Activated CD4-positive, CD25-positive, alpha-beta regulatory T cell treated with anti-CD3 and anti-CD28 coated beads, Interleukin-2, amount 50 U/mL, for 72 hours (primary cell): Measurements from ENCODE around the gene TBC1D8.

Experiments used
- DNase-seq: peaks from one replicate; pipeline ENCODE4 v3.0.0; 2021

Gene TBC1D8

DNA sequence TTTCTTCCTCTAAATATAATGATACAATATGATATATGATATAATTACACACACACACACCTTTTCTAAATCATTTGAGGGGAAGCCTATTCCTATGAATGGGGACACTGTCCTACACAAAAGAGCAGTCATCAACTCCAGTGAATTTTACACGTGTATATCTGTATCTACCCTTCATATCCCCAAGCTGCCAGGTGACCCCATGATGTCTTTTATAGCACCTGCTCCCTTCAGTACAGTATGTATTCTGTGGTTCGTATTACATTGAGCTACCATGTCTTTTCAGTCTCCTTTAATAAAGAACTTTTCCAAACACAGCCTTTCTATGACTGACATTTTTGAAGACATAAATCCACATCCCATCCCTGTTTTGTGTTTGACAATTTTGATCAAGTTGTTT, 19.0 kb downstream of the TBC1D8 start:
- no peak for DNase-seq

DNA sequence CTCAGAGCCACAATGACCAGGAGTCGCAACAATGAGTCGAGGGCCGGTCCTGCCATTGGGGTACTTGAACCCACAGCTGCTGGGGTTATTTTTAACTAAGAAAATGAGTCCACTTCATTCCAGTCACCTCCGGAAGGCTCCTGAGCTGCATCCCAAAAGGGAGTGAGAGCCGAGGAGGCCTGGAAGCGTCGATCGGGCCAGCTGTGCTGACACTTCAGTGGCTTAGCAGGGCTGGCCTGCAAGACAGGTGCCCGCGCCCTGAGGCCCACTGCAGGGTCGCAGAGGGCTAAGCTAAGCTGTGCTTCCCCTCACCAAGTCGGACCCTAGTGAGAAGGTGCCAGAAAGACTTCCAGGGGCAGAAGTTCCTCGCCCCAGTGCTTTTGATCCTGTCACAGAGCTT, 21.1 kb downstream of the TBC1D8 start:
- DNase-seq, result no peak

DNA sequence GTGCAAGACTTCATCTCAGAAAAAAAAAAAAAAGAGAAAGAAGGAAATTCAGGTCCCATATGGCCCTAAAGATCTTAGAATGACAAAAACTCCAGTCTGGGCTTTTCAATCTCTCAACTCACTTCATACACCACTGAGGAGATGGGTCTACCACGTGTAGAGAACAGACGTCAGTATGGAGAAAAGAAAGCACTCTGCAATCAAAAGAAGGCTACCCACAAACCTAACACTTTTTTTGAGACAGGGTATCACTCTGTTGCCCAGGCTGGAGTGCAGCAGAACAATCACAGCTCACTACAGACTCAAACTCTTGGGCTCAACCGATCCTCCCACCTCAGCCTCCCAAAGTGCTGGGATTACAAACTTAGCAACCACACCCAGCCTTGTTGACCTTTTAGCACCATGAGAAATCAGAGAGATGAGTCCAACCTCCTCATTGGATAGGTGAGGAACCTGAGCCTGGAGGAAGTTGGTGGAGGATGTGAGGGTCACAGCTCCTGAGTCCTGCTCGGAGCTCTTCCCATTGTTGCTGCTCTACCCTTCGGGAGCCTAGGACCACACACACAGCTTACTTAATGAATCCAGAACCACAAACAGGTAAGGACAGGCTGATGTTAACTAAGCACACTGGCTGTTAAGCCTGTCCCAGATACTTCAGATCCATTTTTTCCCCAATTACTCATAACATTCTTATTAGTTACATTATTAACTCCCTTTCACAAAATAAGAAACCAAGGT, 23.7 kb downstream of the TBC1D8 start:
- DNase-seq, result no peak

DNA sequence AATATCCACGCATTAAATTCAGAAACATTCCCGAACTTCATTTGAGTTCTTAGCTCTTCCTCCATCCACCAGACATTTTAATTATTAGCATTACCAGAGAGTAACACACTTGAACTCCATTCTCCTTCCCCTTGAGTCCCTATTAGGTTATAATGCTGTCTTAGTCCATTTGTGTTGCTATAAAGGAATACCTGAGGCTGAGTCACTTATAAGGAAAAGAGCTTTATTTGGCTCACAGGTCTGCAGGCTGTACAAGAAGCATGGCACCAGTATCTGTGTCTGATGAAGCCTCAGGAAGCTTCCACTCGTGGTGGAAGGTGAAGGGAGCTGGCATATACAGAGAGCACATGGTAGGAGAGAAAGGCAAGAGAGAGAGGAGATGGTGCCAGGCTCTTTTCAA, 25.4 kb downstream of the TBC1D8 start:
- DNase-seq, result no peak

DNA sequence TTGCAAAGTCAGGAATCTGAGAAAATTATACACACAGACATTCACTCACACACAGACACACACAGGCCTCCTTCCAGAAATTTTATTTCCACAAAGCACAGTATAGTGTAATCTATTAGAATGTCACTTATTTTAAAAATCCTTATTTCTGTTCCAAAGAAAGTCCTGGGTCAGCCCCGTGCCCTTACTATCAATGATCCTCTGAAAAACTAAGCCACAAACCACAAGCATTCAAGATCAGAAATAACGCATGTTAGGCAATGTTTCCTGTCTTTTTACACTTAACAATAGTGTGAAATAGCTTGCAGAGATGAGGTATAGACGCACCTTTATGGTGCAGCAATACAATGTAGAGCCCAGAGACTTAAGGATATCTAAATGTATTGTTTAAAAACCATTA, 25.8 kb downstream of the TBC1D8 start:
- no peak for DNase-seq

DNA sequence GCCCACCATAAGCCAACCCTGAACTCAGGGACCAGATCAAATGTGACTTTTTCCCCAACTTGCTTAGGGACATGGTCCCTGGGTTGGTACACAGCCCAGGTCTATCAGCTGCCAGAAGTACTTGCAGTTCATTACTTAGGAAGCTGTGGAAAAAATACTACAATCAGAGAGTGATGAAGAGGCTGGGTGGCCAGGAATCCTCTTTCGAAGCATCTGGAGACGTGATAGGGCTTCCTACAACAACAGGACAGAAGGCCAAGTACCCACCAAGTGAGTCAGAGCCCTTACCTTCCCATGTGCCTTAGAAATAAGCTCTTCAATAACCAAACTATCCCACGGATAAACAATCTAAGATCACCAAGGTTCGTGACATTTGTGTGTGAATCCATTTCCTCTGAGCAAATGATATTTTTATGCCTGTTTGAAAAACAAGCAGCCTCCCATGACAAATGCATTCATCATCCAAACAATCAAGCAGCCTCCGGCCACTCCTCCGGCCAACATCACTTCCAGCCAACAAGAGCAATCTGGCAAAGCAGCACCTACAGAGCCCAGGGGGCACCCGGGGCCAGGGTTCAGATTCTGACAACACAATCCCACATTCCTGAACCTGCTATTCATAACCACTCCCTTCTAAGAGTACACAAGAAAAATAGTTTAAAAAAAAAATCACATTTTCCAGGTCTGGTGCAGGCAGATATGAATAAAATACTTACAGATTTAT, 26.4 kb downstream of the TBC1D8 start:
- DNase-seq, result no peak

DNA sequence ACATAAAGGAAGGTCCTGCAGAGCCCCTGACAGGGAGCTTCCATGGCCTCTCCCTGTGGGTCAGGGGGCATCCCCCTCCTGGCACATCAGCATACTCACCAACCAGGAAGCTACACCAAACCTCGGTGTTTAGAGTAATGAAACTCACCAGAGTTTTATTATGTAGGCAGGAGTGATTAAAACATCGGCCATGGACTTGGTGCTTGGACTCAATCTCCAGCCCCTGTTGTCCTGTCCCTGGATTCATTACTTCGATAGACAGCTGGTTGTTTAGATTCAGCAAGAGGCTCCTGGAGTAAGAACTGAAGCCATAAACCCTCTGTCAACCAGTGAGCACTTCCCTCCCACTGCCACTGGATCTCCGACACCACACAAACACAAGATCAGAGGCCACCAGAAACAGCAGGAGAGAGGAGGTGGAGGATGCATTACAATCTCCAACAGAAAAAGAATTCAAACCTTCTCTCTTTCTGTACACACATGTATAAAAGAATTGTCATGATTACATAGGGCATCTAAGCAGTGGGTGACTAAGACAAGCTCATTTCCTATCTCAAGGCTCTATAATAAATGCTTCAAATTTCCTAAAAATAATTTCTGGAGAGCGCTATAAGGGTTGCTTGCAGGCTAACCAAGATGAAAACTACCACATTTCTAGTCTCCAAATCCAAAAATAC, 27.2 kb downstream of the TBC1D8 start:
- DNase-seq, result no peak

DNA sequence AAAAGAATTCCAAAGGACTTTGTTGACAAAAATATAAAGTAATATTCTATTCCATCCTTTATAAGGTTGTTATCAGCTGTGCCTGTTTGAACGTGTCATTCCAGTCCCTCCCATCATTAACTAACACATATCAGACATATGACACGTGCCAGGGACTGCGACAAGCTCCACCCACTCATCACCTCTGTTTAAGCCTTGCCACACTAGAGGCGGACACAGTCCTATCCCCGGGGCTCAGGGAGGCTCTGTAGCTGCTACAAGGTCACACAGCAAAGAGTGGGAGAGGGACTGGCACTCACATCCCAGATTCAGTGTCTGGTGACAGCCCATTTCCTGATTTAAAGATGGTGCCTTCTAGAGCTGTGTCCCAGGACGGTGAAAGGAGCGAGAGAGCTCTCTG, 30.0 kb downstream of the TBC1D8 start:
- no peak for DNase-seq

DNA sequence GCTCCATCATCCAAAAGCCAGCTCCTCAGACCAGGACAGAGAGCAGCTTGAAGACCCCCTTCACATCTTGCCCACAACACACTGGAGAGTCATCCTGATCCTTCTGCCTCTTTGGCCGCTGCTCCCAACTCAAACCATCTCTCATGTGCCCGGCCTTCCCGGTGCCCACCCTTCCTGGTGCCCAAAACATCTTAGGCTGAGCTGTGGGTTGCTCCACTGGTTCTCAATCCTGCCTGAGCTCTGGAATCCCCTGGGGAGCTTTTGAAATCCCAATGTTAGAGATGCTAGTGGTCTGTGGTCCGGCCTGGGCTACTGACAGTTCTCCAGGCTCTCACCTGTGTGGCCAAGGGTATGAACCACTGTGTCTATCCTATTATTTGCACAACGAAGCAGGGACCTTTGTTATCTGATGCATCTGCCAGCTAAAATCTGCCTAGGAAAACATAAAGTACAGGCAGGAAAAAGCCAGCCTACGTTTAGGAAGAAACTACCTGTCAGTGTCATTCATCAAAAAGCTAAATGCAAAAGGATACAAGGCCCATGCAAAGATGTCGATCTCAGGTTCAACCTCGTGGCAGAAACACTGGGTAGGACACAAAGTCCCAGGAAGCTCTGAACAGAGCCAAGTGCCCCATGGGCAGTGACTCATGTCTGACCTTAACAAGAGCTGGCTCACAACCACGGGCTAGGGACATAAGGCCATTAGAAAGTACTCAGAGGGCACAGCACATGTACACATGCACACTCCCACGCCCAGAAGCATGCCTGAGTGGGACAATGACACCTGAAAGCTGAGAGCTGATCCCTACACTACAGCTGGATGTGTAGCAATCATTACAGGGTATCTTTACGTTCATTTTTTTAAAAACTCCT, 30.8 kb downstream of the TBC1D8 start:
- no peak for DNase-seq

DNA sequence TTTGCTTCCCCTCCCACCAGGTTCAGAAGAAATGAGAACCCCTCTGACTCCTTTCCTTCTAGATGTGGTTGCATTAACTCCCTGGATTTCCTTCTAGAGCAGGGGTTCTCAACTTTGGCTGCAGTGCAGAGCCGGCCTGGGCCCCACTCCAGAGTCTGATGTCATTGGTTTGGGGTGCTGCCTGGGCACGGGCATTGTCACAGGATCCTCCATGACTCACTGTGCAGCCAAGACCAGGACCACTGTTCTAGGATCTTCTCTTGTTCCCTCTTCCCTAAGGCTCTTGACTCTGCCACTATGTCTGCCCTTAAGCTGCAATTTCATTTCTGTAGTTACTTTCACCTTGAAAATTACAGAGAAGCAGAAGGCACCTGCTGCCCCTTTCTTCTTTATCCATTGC, 31.8 kb downstream of the TBC1D8 start:
- no peak for DNase-seq

DNA sequence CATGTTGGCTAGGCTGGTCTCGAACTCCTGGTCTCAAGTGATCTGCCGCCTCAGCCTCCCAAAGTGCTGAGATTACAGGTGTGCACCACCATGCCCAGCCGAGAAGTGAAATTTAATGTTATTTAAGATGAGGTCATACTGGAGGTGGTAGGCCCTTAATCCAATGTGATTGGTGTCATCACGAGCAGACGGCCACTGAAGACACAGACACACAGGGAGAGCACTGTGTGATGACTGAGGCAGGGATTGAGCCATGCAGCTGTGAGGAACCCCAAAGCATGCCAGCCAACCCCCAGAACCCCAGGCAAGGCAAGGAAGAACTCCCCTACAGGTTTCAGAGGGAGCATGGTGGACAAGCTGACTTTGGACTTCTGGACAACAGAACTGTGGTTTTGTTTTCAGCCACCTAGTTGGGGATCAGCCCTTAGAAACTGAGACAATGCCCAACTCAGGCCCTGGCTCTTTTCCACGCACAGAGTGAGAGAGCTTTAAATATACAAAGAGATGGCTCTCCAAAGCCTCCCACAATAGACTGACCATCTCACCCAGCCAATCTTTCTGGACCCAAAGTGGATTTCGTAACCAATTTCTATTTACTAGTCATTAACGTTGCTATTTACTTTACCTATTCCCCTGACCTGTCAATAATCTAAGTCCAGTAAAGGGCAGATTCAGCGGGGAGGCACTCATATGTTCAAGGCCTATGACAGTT, 34.2 kb downstream of the TBC1D8 start:
- DNase-seq, result no peak

DNA sequence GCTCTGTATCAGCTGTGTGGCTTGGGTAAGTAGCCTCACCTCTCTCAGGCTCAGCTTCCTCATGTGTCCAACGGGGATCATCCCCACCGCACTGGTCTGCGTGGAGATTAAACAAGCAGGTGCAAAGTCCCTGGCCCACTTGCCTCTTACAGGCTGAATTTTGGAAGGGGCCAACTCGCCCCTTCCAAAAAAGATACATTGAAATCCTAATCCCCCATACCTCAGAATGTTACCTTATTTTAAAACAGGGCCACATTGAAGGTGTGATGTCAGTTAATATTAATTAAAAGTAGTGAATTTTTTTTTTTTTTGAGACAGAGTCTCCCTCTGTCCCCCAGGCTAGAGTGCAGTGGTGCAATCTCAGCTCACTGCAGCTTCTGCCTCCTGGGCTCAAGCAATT, 34.8 kb downstream of the TBC1D8 start:
- DNase-seq, result no peak

DNA sequence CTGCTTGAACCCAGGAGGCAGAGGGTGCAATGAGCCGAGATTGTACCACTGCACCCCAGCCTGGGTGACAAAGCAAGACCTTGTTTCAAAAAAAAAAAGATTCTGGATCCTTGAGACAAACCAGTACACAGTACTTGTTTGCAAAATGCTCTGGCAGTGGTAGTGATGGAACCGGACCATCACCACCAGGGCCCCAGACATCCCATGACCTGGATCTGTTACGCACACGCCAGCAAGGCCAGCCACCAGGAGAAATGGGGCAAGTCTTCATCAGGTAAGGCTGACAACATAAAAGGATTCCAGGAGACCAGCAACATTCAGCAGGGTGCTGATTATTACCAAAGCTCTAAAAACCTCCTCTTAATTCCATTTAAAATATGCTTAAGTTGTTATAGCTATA, 35.5 kb downstream of the TBC1D8 start:
- no peak for DNase-seq

DNA sequence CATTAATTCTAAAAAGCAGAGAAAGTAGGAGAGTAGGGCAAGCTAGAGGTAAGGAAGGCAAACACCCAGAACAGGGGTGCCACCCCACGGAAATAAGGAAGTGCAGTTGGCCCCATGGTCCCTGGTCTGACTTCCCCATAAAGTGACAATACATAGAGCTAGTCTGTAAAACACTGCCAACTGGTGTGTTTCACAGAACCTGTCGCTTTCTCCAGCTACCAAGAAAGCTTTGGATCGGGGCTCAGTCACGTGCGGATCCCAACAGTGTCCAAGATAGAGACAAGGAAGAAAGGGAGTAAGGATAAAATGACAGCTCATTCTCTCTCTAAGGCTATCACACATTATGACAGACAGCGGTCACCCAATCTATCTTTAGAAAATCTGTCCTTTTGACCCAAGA, 36.4 kb downstream of the TBC1D8 start:
- DNase-seq, result no peak

DNA sequence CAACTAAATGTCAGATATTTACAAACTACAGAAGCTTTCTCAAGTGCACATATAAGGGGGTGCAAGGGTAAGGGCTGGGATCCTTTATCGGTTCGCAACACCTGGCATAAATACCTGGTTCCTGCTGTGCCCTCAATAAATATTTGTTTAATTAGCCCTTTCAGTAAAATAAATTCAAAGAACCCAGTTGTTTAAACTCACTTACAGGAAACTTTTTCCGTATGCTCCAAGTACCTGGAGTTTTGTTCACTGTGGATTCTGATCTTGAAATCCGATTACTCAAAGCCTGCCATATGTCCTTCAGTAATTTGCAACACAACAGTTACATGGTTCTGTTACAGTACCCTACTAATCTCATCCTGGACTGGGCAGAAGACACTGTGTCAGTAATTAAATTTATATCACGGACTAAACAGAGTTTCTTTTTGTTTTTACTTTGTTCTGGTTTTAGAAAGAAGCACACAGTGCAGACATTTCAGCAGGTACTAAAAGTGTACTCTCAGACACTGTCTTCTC, 36.9 kb downstream of the TBC1D8 start:
- DNase-seq, result no peak

DNA sequence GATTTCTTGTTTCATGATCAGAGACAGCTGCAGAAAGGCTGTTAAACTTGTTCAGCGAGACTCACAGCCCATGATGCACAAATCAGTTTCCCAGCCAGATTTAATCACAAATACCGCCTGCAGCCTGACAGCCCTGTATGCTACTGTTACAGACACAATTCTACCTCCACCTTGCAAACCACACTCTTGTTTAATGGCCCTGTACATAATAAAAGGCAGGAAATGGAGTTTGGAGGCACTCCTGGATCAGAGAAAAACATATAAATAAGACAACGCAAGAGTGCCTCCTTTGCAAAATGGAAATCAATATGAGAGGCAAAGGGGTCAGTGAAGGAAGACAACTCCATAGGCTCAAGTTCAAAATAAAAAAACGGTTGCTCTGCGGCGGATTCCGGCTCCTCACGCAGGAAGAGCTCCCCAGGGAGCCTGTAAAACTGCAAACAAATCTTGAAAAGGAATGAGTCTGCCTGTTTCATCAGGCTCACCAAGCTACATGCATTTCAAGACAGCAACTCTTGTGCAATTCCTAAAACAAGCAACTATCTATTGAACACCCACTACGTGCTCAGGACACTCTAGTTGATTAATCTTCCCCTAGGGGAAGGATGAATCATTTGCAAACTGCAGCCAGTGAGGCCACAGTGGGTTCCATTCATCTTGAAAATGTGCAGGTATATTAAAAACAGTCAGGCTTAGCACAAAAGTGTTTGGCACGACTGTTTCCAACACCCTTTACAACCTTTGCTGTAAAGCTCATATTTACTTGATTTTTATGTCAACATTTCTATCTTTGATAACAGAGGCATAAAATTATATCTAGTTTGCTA, 37.5 kb downstream of the TBC1D8 start:
- no peak for DNase-seq

DNA sequence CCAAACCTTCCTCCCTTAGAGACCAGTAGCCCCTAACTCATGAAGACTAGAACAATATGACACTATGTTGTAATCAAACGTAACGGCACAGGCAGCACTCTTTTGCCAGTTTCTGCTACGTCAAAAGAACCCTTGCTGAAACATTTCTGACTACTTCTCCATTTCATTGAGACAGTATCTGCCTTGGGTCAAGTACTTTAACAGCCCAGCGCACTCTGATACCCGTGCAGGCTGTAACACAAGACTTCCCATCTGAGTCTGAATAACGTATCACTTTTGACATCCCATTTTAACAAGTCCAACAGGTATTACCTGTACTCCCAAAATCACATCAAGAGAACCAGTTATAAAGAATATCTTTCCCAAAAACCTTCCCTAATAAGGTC, 38.4 kb downstream of the TBC1D8 start:
- no peak for DNase-seq

DNA sequence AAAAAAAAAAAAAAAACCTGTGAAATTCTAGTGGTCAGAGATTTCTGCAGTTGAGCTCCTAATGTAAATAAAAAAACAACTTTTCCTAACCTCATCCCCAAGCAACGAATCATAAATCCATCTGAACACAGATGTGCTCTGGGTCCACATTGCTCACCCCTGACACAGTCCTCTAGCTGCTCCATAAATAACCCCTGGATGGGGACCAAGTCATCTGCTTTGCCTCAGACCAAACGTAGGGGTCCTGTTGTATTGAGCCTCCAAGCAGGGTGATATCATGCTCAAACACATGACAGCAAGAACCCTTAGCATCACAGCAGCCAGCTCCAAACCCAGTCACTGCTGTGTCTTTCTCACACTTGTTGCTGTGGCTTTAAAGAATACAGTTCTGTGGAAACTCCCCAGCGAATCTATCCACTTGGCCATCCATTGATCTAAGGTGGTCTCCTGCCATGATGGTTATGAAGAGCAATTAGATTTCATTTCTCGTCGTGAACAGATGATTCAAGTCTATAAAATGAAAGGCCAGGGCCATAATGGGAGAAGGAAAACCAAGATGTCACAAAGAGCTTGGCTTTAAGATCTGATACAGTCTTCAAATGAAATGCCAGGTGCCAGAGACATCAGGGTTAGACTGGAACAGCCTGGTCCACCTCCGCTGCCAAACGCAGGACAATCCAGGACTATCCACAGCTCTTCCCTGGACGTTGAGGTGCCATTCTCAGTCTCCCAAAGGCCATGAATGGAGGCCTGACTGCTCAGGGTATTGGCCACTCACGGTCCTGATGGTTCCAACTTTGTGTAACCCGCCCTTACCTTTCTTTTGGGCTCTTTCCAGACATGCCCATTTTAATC, 39.0 kb downstream of the TBC1D8 start:
- DNase-seq, result no peak

DNA sequence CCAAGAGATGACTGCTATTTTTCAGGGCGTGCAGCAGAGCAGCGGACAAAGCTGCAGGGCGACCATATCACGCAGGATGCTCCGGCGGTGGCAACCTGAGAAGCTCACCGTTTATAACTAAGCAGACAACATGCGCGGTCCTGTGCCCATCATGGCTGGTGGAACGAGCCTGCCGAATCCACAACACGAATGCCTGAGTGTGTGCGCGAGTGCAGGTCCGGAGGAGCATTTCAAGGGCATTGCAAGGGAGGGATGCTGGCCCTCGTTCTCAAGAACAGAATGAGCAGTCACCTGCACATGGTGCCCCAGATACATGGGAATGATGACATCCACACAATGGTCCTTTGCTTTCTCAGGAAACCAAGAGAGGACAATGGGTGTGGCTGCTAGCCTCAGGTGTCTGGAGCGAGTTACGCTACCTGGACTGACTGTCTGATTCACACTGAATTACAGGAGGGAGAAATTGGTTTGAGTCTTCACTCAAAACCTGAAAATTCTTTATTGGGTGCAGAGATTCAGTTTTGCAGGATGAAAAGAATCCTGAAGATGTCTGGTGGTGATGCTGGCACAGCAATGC, 39.8 kb downstream of the TBC1D8 start:
- DNase-seq, result no peak
